GM06990 (cell line): Measurements from ENCODE around the gene ST6GALNAC3.

Experiments used
- DNase-seq: peaks from one replicate; pipeline ENCODE4 v3.0.0-alpha.2; 2011; ENCODE audit not compliant: insufficient read length; ENCODE audit errors: extremely low read depth
- H3K27me3 ChIP-seq: replicated peaks from 2 replicates; pipeline ENCODE4 v1.6.0; 2011; ENCODE audit warnings: low read length; ENCODE audit not compliant: control insufficient read depth, insufficient read depth
- H3K36me3 ChIP-seq: 2 replicates; pipeline ENCODE4 v1.5.1; 2011; ENCODE audit warnings: low read length; ENCODE audit not compliant: control insufficient read depth, insufficient read depth
- H3K4me3 ChIP-seq: replicated peaks from 2 replicates; pipeline ENCODE4 v1.5.1; 2011; ENCODE audit warnings: low read depth, mild to moderate bottlenecking, control low read depth, low read length
- TF ChIP-seq, protein P1 (sequence below): IDR thresholded peaks from 2 replicates; pipeline ENCODE4 v1.5.1; 2011; ENCODE audit warnings: low read length, control low read depth, mild to moderate bottlenecking, inconsistent platforms; ENCODE audit not compliant: insufficient read depth, poor library complexity, severe bottlenecking

ST6GALNAC3 gene

GRCh38 chr1:76666499-76666898 lies 592.0 kb downstream of the ST6GALNAC3 start:
- Histone ChIP-seq H3K4me3 (no peak overlapping the region), H3K27me3 (no peaks in the 10 kb centered on the region), H3K36me3 (no peaks in the 10 kb centered on the region)
- DNase-seq: no peak
- TF ChIP-seq, protein P1, sequence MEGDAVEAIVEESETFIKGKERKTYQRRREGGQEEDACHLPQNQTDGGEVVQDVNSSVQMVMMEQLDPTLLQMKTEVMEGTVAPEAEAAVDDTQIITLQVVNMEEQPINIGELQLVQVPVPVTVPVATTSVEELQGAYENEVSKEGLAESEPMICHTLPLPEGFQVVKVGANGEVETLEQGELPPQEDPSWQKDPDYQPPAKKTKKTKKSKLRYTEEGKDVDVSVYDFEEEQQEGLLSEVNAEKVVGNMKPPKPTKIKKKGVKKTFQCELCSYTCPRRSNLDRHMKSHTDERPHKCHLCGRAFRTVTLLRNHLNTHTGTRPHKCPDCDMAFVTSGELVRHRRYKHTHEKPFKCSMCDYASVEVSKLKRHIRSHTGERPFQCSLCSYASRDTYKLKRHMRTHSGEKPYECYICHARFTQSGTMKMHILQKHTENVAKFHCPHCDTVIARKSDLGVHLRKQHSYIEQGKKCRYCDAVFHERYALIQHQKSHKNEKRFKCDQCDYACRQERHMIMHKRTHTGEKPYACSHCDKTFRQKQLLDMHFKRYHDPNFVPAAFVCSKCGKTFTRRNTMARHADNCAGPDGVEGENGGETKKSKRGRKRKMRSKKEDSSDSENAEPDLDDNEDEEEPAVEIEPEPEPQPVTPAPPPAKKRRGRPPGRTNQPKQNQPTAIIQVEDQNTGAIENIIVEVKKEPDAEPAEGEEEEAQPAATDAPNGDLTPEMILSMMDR: no peak

GRCh38 chr1:76668046-76668445 lies 593.5 kb downstream of the ST6GALNAC3 start:
- Histone ChIP-seq H3K4me3 (no peak overlapping the region), H3K27me3 (no peaks in the 10 kb centered on the region), H3K36me3 (no peaks in the 10 kb centered on the region)
- peak; percentile 28 for DNase-seq
- TF ChIP-seq, protein P1: no peak

DNA sequence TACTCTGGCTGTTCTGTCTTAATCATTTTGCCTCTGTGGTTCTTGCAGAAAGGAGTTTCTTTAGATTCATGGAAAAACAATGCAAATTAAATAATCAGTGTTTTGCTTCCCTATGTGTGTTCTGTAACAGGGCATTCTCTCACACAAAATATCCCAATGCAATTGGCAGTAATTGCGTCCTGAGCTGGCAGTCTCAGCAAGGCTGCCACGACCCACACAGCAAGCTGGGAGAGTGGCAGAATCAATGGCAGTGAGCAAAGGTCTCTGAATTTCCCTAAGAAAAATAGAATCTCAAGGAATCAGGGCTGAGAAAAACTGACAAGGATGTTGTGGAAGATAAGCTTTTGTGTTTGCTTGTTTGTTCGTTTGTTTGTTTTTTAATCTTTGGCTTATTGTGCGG lies 594.6 kb downstream of the ST6GALNAC3 start:
- TF ChIP-seq, protein P1: no peak
- Histone ChIP-seq H3K27me3 (no peaks in the 10 kb centered on the region), H3K4me3 (no peak overlapping the region), H3K36me3 (no peaks in the 10 kb centered on the region)
- DNase-seq: no peak

DNA sequence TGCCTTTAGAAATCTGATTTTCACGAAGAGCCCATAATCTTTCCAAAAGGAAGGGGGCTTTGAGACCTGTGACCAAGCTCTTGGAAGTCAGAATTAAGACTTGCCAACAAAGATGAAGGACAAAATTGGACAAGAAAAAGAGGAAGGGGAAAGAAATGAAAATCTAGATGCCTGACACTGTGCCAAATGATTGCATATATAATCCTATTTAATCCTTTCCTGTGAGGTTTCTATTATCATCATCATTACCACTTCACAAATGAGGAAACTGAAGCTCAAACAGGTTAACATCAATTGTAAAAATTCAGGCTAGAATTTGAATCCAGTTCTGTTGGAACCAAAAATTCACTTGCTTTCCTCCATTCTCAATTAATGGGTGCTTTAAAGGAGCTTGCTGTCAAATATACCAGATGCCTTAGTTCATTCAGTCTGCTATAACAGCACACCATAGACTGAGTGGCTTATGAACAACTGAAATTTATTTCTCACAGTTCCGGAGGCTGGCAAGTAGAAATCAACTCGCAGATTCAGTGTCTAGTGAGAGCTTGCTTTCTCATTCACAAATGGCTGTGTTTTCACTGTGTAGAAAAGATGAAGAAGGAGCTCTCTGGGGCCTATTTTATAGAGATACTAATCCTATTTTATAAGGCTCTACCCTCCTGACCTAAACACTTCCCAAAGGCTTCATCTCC lies 595.2 kb downstream of the ST6GALNAC3 start:
- DNase-seq: no peak
- Histone ChIP-seq H3K4me3 (no peak overlapping the region), H3K27me3 (no peaks in the 10 kb centered on the region), H3K36me3 (no peaks in the 10 kb centered on the region)
- TF ChIP-seq, protein P1: no peak

- DNase-seq: no peak
- H3K27me3 ChIP-seq: no peaks in the 10 kb centered on the region
- H3K4me3 ChIP-seq: no peak overlapping the region
- TF ChIP-seq, protein P1: no peak
- H3K36me3 ChIP-seq: no peaks in the 10 kb centered on the region
These were observed 600.2 kb downstream of the ST6GALNAC3 start for GRCh38 chr1:76674689-76675210.
